Sigmoid colon (tissue), 7 donors: ENCODE data around the gene PCLO. TPM values are rescaled to one million over a fixed set of nuclear protein-coding genes. Genes with fewer than 3 reads are reported as not detected.
A peak's percentile ranks its signal among the peaks of the same experiment; 100 is the strongest.

Experiments used
- DNase-seq: peaks from one replicate; pipeline ENCODE4 v3.0.0-alpha.2; 2019
- H3K27ac ChIP-seq, 4 donors: fragments of 200-600 bp; sonication (generic); one replicate each; pipeline ENCODE4 v1.5.1; 2016 to 2019; ENCODE audit warnings: mild to moderate bottlenecking in 1 of 4
- H3K27me3 ChIP-seq, 3 donors: fragments of 200-600 bp; sonication (generic); one replicate each; pipeline ENCODE4 v1.5.1; 2019; ENCODE audit warnings: mild to moderate bottlenecking in 1 of 3
- H3K36me3 ChIP-seq, 4 donors: fragments of 200-600 bp; sonication (generic); one replicate each; pipeline ENCODE4 v1.5.1; 2016 to 2019
- H3K4me1 ChIP-seq, 4 donors: fragments of 200-600 bp; sonication (generic); one replicate each; pipeline ENCODE4 v1.5.1; 2017 to 2019
- H3K4me3 ChIP-seq, 4 donors: fragments of 200-600 bp; sonication (generic); one replicate each; pipeline ENCODE4 v1.5.1; 2017 to 2019; ENCODE audit warnings: mild to moderate bottlenecking in 2 of 4, moderate library complexity in 1 of 4
- H3K9me3 ChIP-seq, 4 donors: fragments of 200-600 bp in 3 of 4; sonication (generic) in 3 of 4; one replicate each; pipeline versions ENCODE4 v1.5.1 to v1.6.1; 2013 to 2019
- CTCF ChIP-seq, 4 experiments: fragments of 450-650 bp in 3 of 4; fragments of 200-600 bp in 1 of 4; IDR thresholded peaks; one replicate each; pipeline ENCODE4 v1.5.1; 2016 to 2019; ENCODE audit warnings: antibody characterized with exemption in 4 of 4, mild to moderate bottlenecking in 3 of 4, moderate library complexity in 2 of 4
- EP300 ChIP-seq, 4 donors: sonication (generic); formaldehyde crosslinking; IDR thresholded peaks; one replicate each; pipeline ENCODE4 v1.6.1; 2017; ENCODE audit warnings: antibody characterized with exemption in 4 of 4
- POLR2A ChIP-seq, 2 donors: fragments of 450-650 bp; IDR thresholded peaks; one replicate each; pipeline ENCODE4 v1.6.1; 2016; ENCODE audit warnings: antibody characterized with exemption in 2 of 2, mild to moderate bottlenecking in 2 of 2, moderate library complexity in 2 of 2
- POLR2AphosphoS5 ChIP-seq, 4 donors: sonication (generic); formaldehyde crosslinking; IDR thresholded peaks; one replicate each; pipeline ENCODE4 v1.6.1; 2017; ENCODE audit warnings: antibody characterized with exemption in 4 of 4
- WGBS, 2 donors: extraction: QIAGEN DNeasy Blood & Tissue Kit; methylation state at CpG; one replicate each; pipeline ENCODE4 v1.1.7; 2013; 5-methylcytosine and 5-hydroxymethylcytosine counted together
- intact Hi-C: fragments of 100-400 bp; cut with DNase I; formaldehyde crosslinking; loops from one replicate; pipeline ENCODE4 v1.15.1; 2023
- polyA plus RNA-seq, 3 donors: library from polyadenylated mRNA; stranded (reverse); fragments of 200-250 nt; gene quantifications; one replicate each; pipeline ENCODE4 v1.2.3, GENCODE V29; 2013
- total RNA-seq, 4 donors: library from RNA; depleted of rRNA; stranded (reverse); fragments of >200 nt; gene quantifications; one replicate each; pipeline ENCODE4 v1.1.0, GENCODE V29; 2016
- donor health status: healthy with polysubstance abuse.
- donor health status: Bipolar disorder and iron deficiency.
- donor health status: healthy.

The PCLO gene
- total and polyA plus RNA-seq, 7 donors, result 1.4 to 6.1 (median 2.8) TPM

DNA sequence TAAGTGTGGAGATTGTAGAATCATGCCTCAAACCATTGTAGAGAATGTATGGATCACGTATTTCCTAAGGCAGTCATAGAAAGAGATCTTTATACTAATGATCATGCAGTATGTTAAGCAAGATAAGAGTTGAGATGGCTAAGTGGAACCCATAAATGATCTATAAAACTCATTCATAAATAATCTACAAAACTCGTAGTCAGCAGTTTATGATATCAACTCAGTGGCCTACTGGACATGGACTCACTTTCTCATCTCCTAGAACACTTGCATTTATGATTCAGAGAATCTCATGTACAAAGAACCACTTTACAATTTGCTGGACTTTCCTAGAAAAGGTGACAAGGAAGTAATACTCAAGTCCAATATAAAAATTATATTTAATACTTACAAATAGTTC lies 339.6 kb downstream of the PCLO start:
- 77 to 78% methylated on average over 2 of the region's 2 CpGs for WGBS, 2 donors
- H3K4me1 ChIP-seq, result no peaks in the 10 kb centered on the region
- H3K36me3 ChIP-seq, result no peaks in the 10 kb centered on the region
- no peak for DNase-seq
- no peak overlapping the region for H3K4me3 ChIP-seq
- intact Hi-C loops, result no loop called here
- no peak for TF ChIP-seq POLR2AphosphoS5 (IDR thresholded peaks at IDR 0.05)
- TF ChIP-seq CTCF (IDR thresholded peaks at IDR 0.05), result no peak
- no peak for TF ChIP-seq POLR2A (IDR thresholded peaks at IDR 0.05)
- TF ChIP-seq EP300 (IDR thresholded peaks at IDR 0.05), result no peak
- no peaks in the 10 kb centered on the region for H3K27me3 ChIP-seq
- H3K9me3 ChIP-seq, result no peaks in the 10 kb centered on the region
- H3K27ac ChIP-seq, result no peak overlapping the region

DNA sequence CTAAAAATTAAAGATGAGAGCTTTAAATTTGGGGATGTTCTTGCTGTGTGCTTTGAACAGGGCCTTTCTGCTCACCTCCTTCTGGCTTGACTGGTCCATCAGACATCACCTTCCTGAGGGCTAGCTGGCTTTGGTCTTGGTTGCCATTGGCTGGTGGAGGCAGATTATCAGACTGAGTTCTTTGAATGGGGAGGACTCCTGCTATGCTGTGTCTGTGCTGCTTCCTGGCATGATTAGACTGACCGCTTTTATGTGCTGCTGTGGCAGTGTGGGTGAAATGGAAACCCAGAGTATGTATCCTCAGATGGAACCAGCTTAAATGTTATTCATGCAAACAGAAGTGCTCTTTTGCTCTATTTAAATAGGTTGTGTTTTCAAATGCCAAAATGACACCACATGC lies 341.6 kb downstream of the PCLO start:
- no peaks in the 10 kb centered on the region for H3K36me3 ChIP-seq
- no peak overlapping the region for H3K27ac ChIP-seq
- H3K4me3 ChIP-seq, result no peak overlapping the region
- no peak for DNase-seq
- 88 to 95% methylated on average over 1 of the region's 1 CpG for WGBS, 2 donors
- TF ChIP-seq EP300 (IDR thresholded peaks at IDR 0.05) (no peak), POLR2A (IDR thresholded peaks at IDR 0.05) (no peak), POLR2AphosphoS5 (IDR thresholded peaks at IDR 0.05) (no peak), CTCF (IDR thresholded peaks at IDR 0.05) (no peak)
- H3K27me3 ChIP-seq, result no peaks in the 10 kb centered on the region
- intact Hi-C loops, result no loop called here
- H3K4me1 ChIP-seq, result no peaks in the 10 kb centered on the region
- H3K9me3 ChIP-seq, result no peaks in the 10 kb centered on the region

DNA sequence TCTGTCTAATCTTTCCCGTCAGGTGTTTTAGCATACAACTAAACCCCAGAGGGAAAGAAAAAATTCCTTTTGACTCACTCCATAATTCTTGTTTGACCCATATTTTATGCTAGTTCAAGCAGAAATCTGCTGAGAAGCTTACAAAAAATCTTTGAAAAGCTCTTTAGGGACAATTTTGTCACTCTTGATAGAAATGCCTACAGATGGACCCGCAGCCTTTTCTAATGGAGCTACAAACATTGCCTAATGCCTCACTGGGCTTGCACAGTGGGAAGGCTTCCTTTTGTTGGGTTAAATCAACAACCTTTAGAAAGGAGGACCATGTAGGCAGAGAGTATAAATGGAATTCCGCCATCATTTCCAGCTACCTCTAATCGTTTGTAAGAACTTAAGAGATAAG lies 344.5 kb downstream of the PCLO start:
- H3K36me3 ChIP-seq, result no peaks in the 10 kb centered on the region
- 85 to 86% methylated on average over 4 of the region's 4 CpGs for WGBS, 2 donors
- no peak for TF ChIP-seq CTCF (IDR thresholded peaks at IDR 0.05)
- TF ChIP-seq POLR2A (IDR thresholded peaks at IDR 0.05), result no peak
- TF ChIP-seq EP300 (IDR thresholded peaks at IDR 0.05), result no peak
- TF ChIP-seq POLR2AphosphoS5 (IDR thresholded peaks at IDR 0.05), result no peak
- H3K4me3 ChIP-seq, result no peak overlapping the region
- H3K4me1 ChIP-seq, result no peaks in the 10 kb centered on the region
- intact Hi-C loops, result no loop called here
- no peak overlapping the region for H3K27ac ChIP-seq
- DNase-seq, result no peak
- H3K27me3 ChIP-seq, result no peaks in the 10 kb centered on the region
- no peaks in the 10 kb centered on the region for H3K9me3 ChIP-seq

DNA sequence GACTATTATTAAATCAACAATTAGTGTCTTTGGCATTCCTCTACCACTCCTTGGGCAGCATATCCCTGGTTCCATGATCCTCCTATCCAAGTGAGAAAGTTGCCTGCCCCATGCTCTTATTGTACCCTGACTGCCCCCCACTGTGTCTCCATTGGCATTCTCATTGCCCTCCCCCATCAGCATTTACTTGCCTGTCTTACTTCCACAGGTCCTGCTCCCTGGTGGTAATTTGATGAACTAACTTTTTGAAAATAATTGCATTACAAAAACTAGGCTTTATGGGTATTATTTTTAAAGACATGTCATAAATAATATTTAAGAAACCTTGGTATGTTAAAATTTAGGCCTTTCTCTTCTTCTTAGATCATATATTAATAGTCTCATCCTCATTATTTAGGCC lies 346.4 kb downstream of the PCLO start:
- H3K9me3 ChIP-seq, result no peaks in the 10 kb centered on the region
- intact Hi-C loops, result no loop called here
- TF ChIP-seq EP300 (IDR thresholded peaks at IDR 0.05) (no peak), CTCF (IDR thresholded peaks at IDR 0.05) (no peak), POLR2A (IDR thresholded peaks at IDR 0.05) (no peak), POLR2AphosphoS5 (IDR thresholded peaks at IDR 0.05) (no peak)
- H3K36me3 ChIP-seq, result no peaks in the 10 kb centered on the region
- no peaks in the 10 kb centered on the region for H3K4me1 ChIP-seq
- no peak overlapping the region for H3K4me3 ChIP-seq
- H3K27me3 ChIP-seq, result no peaks in the 10 kb centered on the region
- H3K27ac ChIP-seq, result no peak overlapping the region
- DNase-seq, result no peak

DNA sequence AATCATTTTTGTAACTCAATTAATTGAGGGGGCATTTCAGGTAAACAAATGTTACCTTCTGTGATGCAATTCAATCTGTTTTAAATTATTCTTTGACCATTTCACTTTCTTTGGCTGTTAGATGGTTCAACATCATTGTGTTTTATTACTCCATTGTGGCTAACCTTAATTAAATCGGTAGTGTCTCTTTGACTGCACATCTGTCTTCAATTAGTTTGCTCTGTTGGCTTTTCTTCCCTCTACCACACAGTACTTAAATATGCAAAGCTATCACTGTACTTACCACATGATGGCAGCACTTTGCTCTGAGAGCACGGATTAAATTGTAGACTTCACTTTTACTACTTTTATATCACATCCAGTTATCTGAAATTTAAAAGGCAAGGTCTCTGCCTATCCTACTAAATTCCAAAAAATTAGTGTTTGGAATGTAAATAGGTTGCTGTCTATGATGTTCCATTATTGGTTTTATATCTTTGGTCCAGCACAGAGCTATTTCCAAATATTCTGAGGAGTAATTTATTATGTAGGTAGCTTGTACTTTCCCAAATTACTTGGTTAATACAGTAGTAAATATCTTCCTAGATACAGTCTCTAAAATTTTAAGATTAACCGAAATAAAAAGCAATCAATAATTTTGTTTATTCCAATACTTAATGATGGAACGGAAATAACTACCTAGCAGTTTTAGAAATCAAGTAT lies 352.0 kb downstream of the PCLO start:
- intact Hi-C loops, result no loop called here
- DNase-seq, result no peak
- no peaks in the 10 kb centered on the region for H3K9me3 ChIP-seq
- TF ChIP-seq EP300 (IDR thresholded peaks at IDR 0.05) (no peak), CTCF (IDR thresholded peaks at IDR 0.05) (peak in 2 of 4 experiments; percentile 18 to 39), POLR2AphosphoS5 (IDR thresholded peaks at IDR 0.05) (no peak)
- H3K36me3 ChIP-seq, result no peaks in the 10 kb centered on the region
- 32 to 33% methylated on average over 4 of the region's 4 CpGs for WGBS, 2 donors
- H3K27ac ChIP-seq, result no peak overlapping the region
- H3K27me3 ChIP-seq, result no peaks in the 10 kb centered on the region
- H3K4me3 ChIP-seq, result no peak overlapping the region
- no peaks in the 10 kb centered on the region for H3K4me1 ChIP-seq
